Measurements from ENCODE around the gene WDR64. TPM values are rescaled to one million over a fixed set of nuclear protein-coding genes. Genes with fewer than 3 reads are reported as not detected.

Gene WDR64
- total and polyA plus RNA-seq, 2 of the 13 experiments (the other 11 are each of a cell fraction or from before 2014, with no cell fraction given), result not detected

GRCh38 chr1:241605146-241605805 is 46.8 kb upstream of the WDR64 start:
- CTCF ChIA-PET (ENCODE audit: low intra/inter-chr PET ratio, low total read pairs), result no interaction called here
- Histone ChIP-seq H3K27ac (ENCODE audit: extremely low read length, insufficient read depth, low read length) (no peak overlapping the region), H2AFZ (ENCODE audit: low read length) (no peak overlapping the region), H3K4me3 (replicated peaks in 1 of 3; ENCODE audit: insufficient read depth in 1 of 3, low read depth in 2 of 3, low read length in 3 of 3) (no peak overlapping the region), H3K9me3 (ENCODE audit: low read length) (no peaks in the 10 kb centered on the region), H3K4me2 (ENCODE audit: low read depth, low read length) (no peak overlapping the region), H3K4me1 (ENCODE audit: insufficient read depth, low read length) (peaks cover 4% of the 10 kb centered on the region), H3K27me3 (ENCODE audit: control insufficient read depth in 1 of 2, insufficient read depth in 2 of 2, low read length in 2 of 2) (no peaks in the 10 kb centered on the region; a peak in 1 of 5 replicates), H4K20me1 (ENCODE audit: insufficient read depth, low read length) (no peaks in the 10 kb centered on the region; the same call in 1 of the 2 replicates), H3K9ac (ENCODE audit: insufficient read depth, low read depth, low read length) (no peak overlapping the region), H3K79me2 (ENCODE audit: insufficient read depth, low read length) (no peaks in the 10 kb centered on the region), H3K36me3 (replicated peaks in 1 of 2; ENCODE audit: control insufficient read depth in 1 of 2, insufficient read depth in 2 of 2, low read length in 2 of 2) (no peaks in the 10 kb centered on the region)
- ATAC-seq (peak; percentile 75), FAIRE-seq (peak; percentile 12), DNase-seq (ENCODE audit: low spot score) (peak; percentile 26)
- BruUV-seq (replicated peaks), result no TSS peak
- intact Hi-C loops (cut with micrococcal nuclease; ENCODE audit: unreplicated experiment), result no loop called here
- WGBS (ENCODE audit: low lambda C conversion rate), result 88% methylated on average over 9 of the region's 9 CpGs
- POLR2A ChIA-PET, result no interaction called here
- in situ Hi-C loops (cut with HindIII; ENCODE audit: extremely low pct_ligation_motif_present, low pct_unique_long_range_greater_than_20kb), result no loop called here
- no peak for TF ChIP-seq NFYB (CRISPR knock-in tag; IDR thresholded peaks at IDR 0.05)
- TF ChIP-seq ZNF780A (CRISPR knock-in tag; IDR thresholded peaks at IDR 0.05), result no peak
- TF ChIP-seq RXRA (CRISPR knock-in tag; IDR thresholded peaks at IDR 0.05), result no peak
- no peak for TF ChIP-seq TCF7L2 (IDR thresholded peaks at IDR 0.05; ENCODE audit: low read depth, low read length)
- no peak for TF ChIP-seq ARID2 (CRISPR knock-in tag; IDR thresholded peaks at IDR 0.05; ENCODE audit: borderline replicate concordance)
- TF ChIP-seq ZBTB33 (CRISPR knock-in tag; IDR thresholded peaks at IDR 0.05), result peak; percentile 36; the same call in 1 of the 2 replicates
- no peak for TF ChIP-seq NR2F6 (IDR thresholded peaks at IDR 0.05)
- TF ChIP-seq NR2F6 (CRISPR knock-in tag; IDR thresholded peaks at IDR 0.05), result peak; percentile 30; the same call in 1 of the 2 replicates
- no peak for TF ChIP-seq HMG20B (CRISPR knock-in tag; conservative IDR thresholded peaks at IDR 0.05)
- TF ChIP-seq CTCF (CRISPR knock-in tag; IDR thresholded peaks at IDR 0.05), result peak; percentile 48
- no peak for TF ChIP-seq HNRNPL (IDR thresholded peaks at IDR 0.05; ENCODE audit: low read depth, low read length)
- no peak for TF ChIP-seq ZNF136 (CRISPR knock-in tag; IDR thresholded peaks at IDR 0.05; ENCODE audit: low read depth)
- TF ChIP-seq MTA3 (CRISPR knock-in tag; IDR thresholded peaks at IDR 0.05), result no peak
- TF ChIP-seq E2F1 (CRISPR knock-in tag; IDR thresholded peaks at IDR 0.05), result no peak
- TF ChIP-seq ZNF329 (CRISPR knock-in tag; IDR thresholded peaks at IDR 0.05; ENCODE audit: low read depth), result no peak
- TF ChIP-seq ZNF577 (CRISPR knock-in tag; IDR thresholded peaks at IDR 0.05; ENCODE audit: borderline replicate concordance, low read depth), result no peak
- TF ChIP-seq KDM5A (IDR thresholded peaks at IDR 0.05; ENCODE audit: borderline replicate concordance, low read length), result no peak
- no peak for TF ChIP-seq FOXP4 (CRISPR knock-in tag; IDR thresholded peaks at IDR 0.05)
